SK-N-MC (cell line): Measurements from ENCODE around the gene RANBP2.

Experiments
- DNase-seq: peaks from one replicate; pipeline ENCODE4 v3.0.0-alpha.2; 2011; ENCODE audit warnings: low read depth, low spot score
- H3K27ac ChIP-seq: fragments of 200-600 bp; sonication (generic); 2 replicates; pipeline ENCODE4 v1.5.1; 2016; ENCODE audit warnings: mixed run types
- H3K36me3 ChIP-seq: fragments of 200-600 bp; sonication (generic); 2 replicates; pipeline ENCODE4 v1.6.1; 2017; ENCODE audit warnings: antibody characterized with exemption, low read length, mixed read lengths; ENCODE audit not compliant: insufficient read depth
- H3K4me3 ChIP-seq: fragments of 200-600 bp; sonication (generic); 2 replicates; pipeline ENCODE4 v1.5.1; 2016
- H3K9ac ChIP-seq: fragments of 200-600 bp; sonication (generic); 2 replicates; pipeline ENCODE4 v1.8.0; 2017; ENCODE audit warnings: mixed run types, mixed read lengths; ENCODE audit not compliant: insufficient read length
- H3K9me3 ChIP-seq: fragments of 200-600 bp; sonication (generic); 2 replicates; pipeline ENCODE4 v1.6.1; 2017; ENCODE audit warnings: low read depth, mild to moderate bottlenecking, antibody characterized with exemption, low read length, moderate library complexity, mixed read lengths
- EZH2 ChIP-seq: fragments of 200-600 bp; sonication (generic); IDR thresholded peaks from one replicate; pipeline ENCODE4 v1.6.1; 2017; ENCODE audit warnings: antibody characterized with exemption
- FOXP2 ChIP-seq: optimal IDR thresholded peaks from 2 replicates; pipeline ENCODE3; 2011; ENCODE audit warnings: mild to moderate bottlenecking, moderate library complexity; ENCODE audit not compliant: insufficient read depth; ENCODE audit errors: extremely low read length, control extremely low read depth
- POLR2AphosphoS5 ChIP-seq: IDR thresholded peaks from 2 replicates; pipeline ENCODE4 v1.6.1; 2012; ENCODE audit warnings: mild to moderate bottlenecking, low read depth, low read length, borderline replicate concordance

The RANBP2 gene

DNA sequence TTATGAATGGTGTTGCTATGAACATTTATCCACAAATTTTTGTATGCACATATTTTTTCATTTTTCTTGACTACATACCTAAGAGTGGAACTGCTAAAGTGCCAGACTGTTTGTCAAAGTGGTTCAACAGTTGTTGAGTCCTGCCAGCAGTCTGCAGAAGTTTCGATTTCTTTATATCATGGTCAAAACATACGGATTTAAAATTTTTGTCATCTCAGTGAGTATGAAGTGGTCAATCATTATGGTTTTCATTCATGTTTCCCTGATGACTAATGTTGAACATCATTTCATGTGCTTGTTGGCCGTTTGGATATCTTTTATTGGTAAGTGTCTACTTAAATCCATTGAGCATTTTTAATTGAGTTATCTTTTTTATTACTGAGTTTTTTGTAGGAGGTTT, 106.5 kb downstream of the RANBP2 start:
- no peak for DNase-seq
- TF ChIP-seq EZH2 (no peak), FOXP2 (no peak), POLR2AphosphoS5 (no peak)
- Histone ChIP-seq H3K27ac (no peak overlapping the region), H3K9ac (no peak overlapping the region), H3K36me3 (peaks cover 35% of the 10 kb centered on the region), H3K9me3 (0 out of 2 replicates have a peak, but pooled peaks cover 3% of the 10 kb centered on the region), H3K4me3 (no peak overlapping the region)

DNA sequence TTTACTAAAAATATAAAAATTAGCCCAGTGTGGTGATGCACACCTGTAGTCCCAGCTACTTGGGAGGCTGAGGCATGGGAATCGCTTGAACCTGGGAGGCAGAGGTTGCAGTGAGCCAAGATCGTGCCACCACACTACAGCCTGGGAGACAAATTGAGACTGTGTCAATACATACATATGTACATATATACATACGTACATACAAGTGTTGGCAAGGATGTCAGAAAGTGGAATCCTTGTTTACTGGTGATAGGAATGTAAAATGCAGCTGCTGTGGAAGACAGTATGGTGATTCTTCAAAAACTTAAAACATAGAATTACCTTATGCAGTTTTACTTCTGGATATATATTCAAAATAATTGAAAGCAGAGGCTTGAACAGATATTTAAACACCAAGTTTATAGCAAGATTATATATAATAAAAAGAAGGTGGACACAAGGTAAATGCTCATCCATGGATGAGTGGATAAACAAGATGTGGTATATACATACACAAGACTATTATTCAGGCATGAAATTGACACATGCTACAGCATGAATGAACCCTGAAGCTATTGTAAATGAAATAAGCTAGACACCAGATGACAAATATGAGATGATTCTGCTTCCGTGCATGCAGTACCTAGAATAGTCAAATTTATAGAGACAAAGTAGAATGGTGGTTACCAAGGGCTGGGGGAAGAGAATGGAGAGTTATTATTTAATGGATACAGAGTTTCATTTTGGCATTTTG, 110.5 kb downstream of the RANBP2 start:
- no peak for DNase-seq
- Histone ChIP-seq H3K9ac (no peak overlapping the region), H3K36me3 (peaks cover 20% of the 10 kb centered on the region), H3K27ac (no peak overlapping the region), H3K9me3 (0 out of 2 replicates have a peak, but pooled peaks cover 3% of the 10 kb centered on the region), H3K4me3 (no peak overlapping the region)
- no peak for TF ChIP-seq EZH2
- no peak for TF ChIP-seq POLR2AphosphoS5
- TF ChIP-seq FOXP2, result no peak

DNA sequence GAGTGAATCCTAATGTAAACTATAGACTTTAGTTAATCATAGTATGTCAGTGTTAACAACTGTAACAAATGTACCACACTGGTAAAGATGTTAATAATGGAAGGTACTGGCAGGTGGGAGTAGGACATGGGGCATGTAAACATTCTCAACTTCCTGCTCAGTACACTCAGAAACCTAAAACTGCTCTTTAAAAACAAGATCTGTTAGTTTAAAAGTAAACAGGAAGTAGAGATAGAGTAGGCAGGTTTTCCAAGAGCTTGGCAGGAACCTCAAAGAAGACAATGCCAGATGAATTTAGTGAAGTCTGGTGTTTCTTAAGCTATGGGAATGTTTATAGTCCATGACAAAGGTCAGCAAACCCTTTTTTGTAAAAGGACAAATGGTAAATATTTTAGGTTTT, 113.9 kb downstream of the RANBP2 start:
- no peak overlapping the region for H3K4me3 ChIP-seq
- H3K9ac ChIP-seq, result no peak overlapping the region
- no peak overlapping the region for H3K27ac ChIP-seq
- no peak for TF ChIP-seq EZH2
- TF ChIP-seq POLR2AphosphoS5, result no peak
- TF ChIP-seq FOXP2, result no peak
- H3K9me3 ChIP-seq, result peaks cover 5% of the 10 kb centered on the region; the same call in 1 of the 2 replicates
- peaks cover 32% of the 10 kb centered on the region for H3K36me3 ChIP-seq
- DNase-seq, result no peak

DNA sequence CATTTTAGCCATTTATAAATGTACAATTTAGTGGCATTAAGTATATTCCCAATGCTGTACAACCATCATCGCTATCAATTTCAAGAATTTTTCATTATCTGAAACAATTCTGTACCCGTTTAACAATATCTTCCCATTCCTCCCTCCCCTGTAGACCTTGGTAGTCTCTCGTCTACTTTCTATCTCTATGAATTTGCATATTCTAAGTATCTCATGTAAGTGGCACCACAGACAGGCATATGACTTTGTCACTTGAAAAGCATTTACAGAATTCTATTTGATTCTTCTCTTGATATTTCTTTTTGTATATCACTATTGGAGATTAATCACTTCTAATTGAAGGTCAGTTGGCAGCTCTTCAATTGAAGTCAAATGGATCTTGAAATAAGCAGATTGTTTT, 115.3 kb downstream of the RANBP2 start:
- Histone ChIP-seq H3K36me3 (peaks cover 40% of the 10 kb centered on the region), H3K27ac (no peak overlapping the region), H3K4me3 (no peak overlapping the region), H3K9ac (no peak overlapping the region), H3K9me3 (peaks cover 5% of the 10 kb centered on the region; the same call in 1 of the 2 replicates)
- DNase-seq, result no peak
- TF ChIP-seq EZH2, result no peak
- no peak for TF ChIP-seq FOXP2
- TF ChIP-seq POLR2AphosphoS5, result no peak

DNA sequence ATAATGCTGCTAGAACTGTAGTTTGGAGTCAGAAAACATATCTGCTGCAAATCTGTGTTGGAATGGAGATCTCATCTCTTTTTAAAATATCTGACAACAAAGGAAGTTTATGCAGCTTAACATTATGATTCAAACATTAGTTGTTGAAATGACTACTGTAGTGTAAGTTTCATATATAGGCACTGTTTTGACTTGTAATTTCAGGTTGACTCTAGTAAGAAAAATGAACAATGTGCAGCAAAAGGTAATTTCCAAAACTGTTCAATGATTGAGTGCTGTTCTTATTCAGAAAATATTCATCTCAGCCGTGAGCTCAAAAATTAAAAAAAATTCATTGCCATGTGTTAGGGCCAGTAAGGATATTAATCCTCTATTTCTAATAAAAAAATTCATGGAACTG, 115.8 kb downstream of the RANBP2 start:
- DNase-seq, result no peak
- H3K4me3 ChIP-seq, result no peak overlapping the region
- H3K9ac ChIP-seq, result no peak overlapping the region
- TF ChIP-seq FOXP2 (no peak), POLR2AphosphoS5 (no peak), EZH2 (no peak)
- peaks cover 5% of the 10 kb centered on the region; the same call in 1 of the 2 replicates for H3K9me3 ChIP-seq
- H3K27ac ChIP-seq, result no peak overlapping the region
- H3K36me3 ChIP-seq, result peaks cover 44% of the 10 kb centered on the region
